GM23338 (cell line): ENCODE measurements around the gene ARMC5. TPM values are rescaled to one million over a fixed set of nuclear protein-coding genes. Genes with fewer than 3 reads are reported as not detected.

ENCODE experiments used
- ATAC-seq: fragments of 200-7000 bp; cut with Tn5 transposase; 3 replicates; pipeline ENCODE4 v1.9.1; 2020
- DNase-seq: peaks from one replicate; pipeline ENCODE4 v3.0.0-alpha.2; 2015; ENCODE audit warnings: low spot score
- H2AFZ ChIP-seq: fragments of 200-600 bp; sonication (generic); 2 replicates; pipeline ENCODE4 v1.8.0; 2016; ENCODE audit warnings: antibody characterized with exemption, mild to moderate bottlenecking, moderate library complexity
- H3F3A ChIP-seq: fragments of 200-600 bp; sonication (generic); replicated peaks from 2 replicates; pipeline ENCODE4 v1.8.0; 2017; ENCODE audit warnings: antibody characterized with exemption, mixed run types, low read depth
- H3K27ac ChIP-seq: fragments of 200-600 bp; sonication (generic); 2 replicates; pipeline ENCODE4 v1.6.1; 2016; ENCODE audit warnings: low read depth
- H3K27me3 ChIP-seq: fragments of 200-600 bp; sonication (generic); 2 replicates; pipeline ENCODE4 v1.8.0; 2016; ENCODE audit warnings: mild to moderate bottlenecking, mixed run types, moderate library complexity; ENCODE audit not compliant: insufficient read depth
- H3K36me3 ChIP-seq: fragments of 200-600 bp; sonication (generic); 2 replicates; pipeline ENCODE4 v1.8.0; 2016; ENCODE audit warnings: mild to moderate bottlenecking; ENCODE audit not compliant: insufficient read depth
- H3K4me1 ChIP-seq: fragments of 200-600 bp; sonication (generic); 2 replicates; pipeline ENCODE4 v1.8.0; 2016; ENCODE audit warnings: mild to moderate bottlenecking, moderate library complexity; ENCODE audit not compliant: insufficient read depth
- H3K4me2 ChIP-seq: fragments of 200-600 bp; sonication (generic); 2 replicates; pipeline ENCODE4 v1.7.1; 2017; ENCODE audit warnings: mixed run types
- H3K4me3 ChIP-seq: fragments of 200-600 bp; sonication (generic); 2 replicates; pipeline ENCODE4 v1.6.1; 2016; ENCODE audit warnings: mixed run types
- H3K79me2 ChIP-seq: fragments of 200-600 bp; sonication (generic); replicated peaks from 2 replicates; pipeline ENCODE4 v1.8.0; 2017; ENCODE audit warnings: mild to moderate bottlenecking; ENCODE audit not compliant: insufficient read depth
- H3K9me2 ChIP-seq: fragments of 200-600 bp; sonication (generic); 2 replicates; pipeline ENCODE4 v1.8.0; 2017; ENCODE audit not compliant: insufficient read depth
- H4K20me1 ChIP-seq: fragments of 200-600 bp; sonication (generic); replicated peaks from 2 replicates; pipeline ENCODE4 v1.8.0; 2017; ENCODE audit warnings: mild to moderate bottlenecking; ENCODE audit not compliant: insufficient read depth
- H3K27ac Mint-ChIP-seq: 2 replicates; pipeline ENCODE4 v1.8.0; 2020; ENCODE audit warnings: inconsistent platforms, mild to moderate bottlenecking, moderate library complexity, mixed read lengths
- H3K27me3 Mint-ChIP-seq: 3 replicates; pipeline ENCODE4 v1.8.0; 2022; ENCODE audit warnings: low read depth, mild to moderate bottlenecking, moderate library complexity, mixed read lengths, inconsistent platforms; ENCODE audit not compliant: insufficient read depth, poor library complexity
- H3K36me3 Mint-ChIP-seq: 3 replicates; pipeline ENCODE4 v1.8.0; 2021; ENCODE audit warnings: low read depth, mild to moderate bottlenecking, inconsistent platforms, moderate library complexity, mixed read lengths
- H3K4me1 Mint-ChIP-seq: 3 replicates; pipeline ENCODE4 v1.8.0; 2020; ENCODE audit warnings: mild to moderate bottlenecking, inconsistent platforms, mixed read lengths
- H3K4me3 Mint-ChIP-seq: 3 replicates; pipeline ENCODE4 v1.8.0; 2021; ENCODE audit warnings: moderate library complexity, mild to moderate bottlenecking, inconsistent platforms, mixed read lengths
- H3K9me3 Mint-ChIP-seq: 3 replicates; pipeline ENCODE4 v1.8.0; 2020; ENCODE audit warnings: moderate library complexity, mild to moderate bottlenecking, inconsistent platforms, mixed read lengths
- CREB1 ChIP-seq: fragments of 250-450 bp; sonication (Bioruptor Pico); IDR thresholded peaks from 2 replicates; pipeline ENCODE4 v1.5.0; 2020; ENCODE audit warnings: low read depth, mild to moderate bottlenecking, moderate library complexity
- EZH2 ChIP-seq: fragments of 200-600 bp; sonication (generic); IDR thresholded peaks from one replicate; pipeline ENCODE4 v1.8.0; 2017; ENCODE audit warnings: antibody characterized with exemption, mild to moderate bottlenecking, low read depth; ENCODE audit not compliant: unreplicated experiment
- NANOG ChIP-seq: IDR thresholded peaks from 2 replicates; pipeline ENCODE4 v1.6.1; 2016; ENCODE audit warnings: antibody characterized with exemption, borderline replicate concordance
- POLR2AphosphoS5 ChIP-seq: IDR thresholded peaks from 2 replicates; pipeline ENCODE4 v1.6.1; 2016; ENCODE audit warnings: antibody characterized with exemption, low read depth
- STAT1 ChIP-seq: IDR thresholded peaks from one replicate; pipeline ENCODE4 v1.6.1; 2016; ENCODE audit warnings: antibody characterized with exemption; ENCODE audit not compliant: unreplicated experiment
- ZNF114 ChIP-seq: fragments of 250-450 bp; sonication (Bioruptor Pico); IDR thresholded peaks from 2 replicates; pipeline ENCODE4 v1.5.0; 2020; ENCODE audit warnings: mild to moderate bottlenecking, moderate library complexity
- ZNF331 ChIP-seq: fragments of 250-450 bp; sonication (Bioruptor Pico); IDR thresholded peaks from 2 replicates; pipeline ENCODE4 v1.5.0; 2020; ENCODE audit warnings: low read depth, mild to moderate bottlenecking, moderate library complexity
- polyA plus RNA-seq: library from polyadenylated mRNA; unstranded; fragments of >200 nt; fragmentation: Nextera tagmentation; extraction: Ambion mirVana; gene quantifications from 2 replicates; pipeline ENCODE4 v1.2.1, GENCODE V29; 2016
- total RNA-seq: library from RNA; depleted of rRNA; stranded (reverse); fragments of >200 nt; shearing (Covaris generic); gene quantifications from 2 replicates; pipeline ENCODE4 v1.2.3, GENCODE V29; 2014
- TF ChIP-seq, protein P1 (sequence below): IDR thresholded peaks from one replicate; pipeline ENCODE4 v1.6.1; 2018; ENCODE audit warnings: antibody characterized with exemption; ENCODE audit not compliant: unreplicated experiment
- TF ChIP-seq, protein P2 (sequence below), 2 experiments: fragments of 200-600 bp in 1 of 2; sonication (generic) in 1 of 2; conservative IDR thresholded peaks; 2 replicates each; pipeline versions ENCODE4 v1.5.1 to v1.6.1; 2016 to 2017; ENCODE audit warnings: antibody characterized with exemption in 2 of 2, low read depth in 2 of 2, mild to moderate bottlenecking in 2 of 2, moderate library complexity in 1 of 2

Gene ARMC5
- total and polyA plus RNA-seq, 2 experiments from 2014 or later: 5.9 to 11.3 TPM

DNA sequence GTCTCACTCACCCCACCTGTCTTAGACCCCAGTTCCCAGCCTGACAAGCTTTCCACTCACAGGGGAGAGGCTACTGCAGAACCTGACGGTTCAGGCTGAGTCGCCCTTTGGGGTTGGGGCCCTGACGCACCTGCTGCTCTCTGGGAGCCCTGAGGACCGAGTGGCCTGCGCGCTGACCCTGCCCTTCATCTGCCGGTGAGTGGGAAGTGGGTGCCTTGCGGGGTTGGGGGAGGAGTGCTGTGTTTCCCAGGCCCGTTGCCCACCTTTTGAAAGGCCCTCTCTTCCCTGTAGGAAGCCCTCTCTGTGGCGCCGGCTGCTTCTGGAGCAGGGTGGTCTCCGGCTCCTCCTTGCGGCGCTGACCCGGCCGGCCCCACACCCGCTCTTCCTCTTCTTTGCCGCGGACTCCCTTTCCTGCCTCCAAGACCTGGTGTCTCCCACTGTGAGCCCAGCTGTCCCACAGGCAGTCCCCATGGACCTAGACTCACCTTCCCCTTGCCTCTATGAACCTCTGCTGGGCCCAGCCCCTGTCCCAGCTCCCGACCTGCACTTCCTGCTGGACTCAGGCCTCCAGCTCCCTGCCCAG is 6.6 kb downstream of the ARMC5 start:
- no peaks in the 10 kb centered on the region for H3F3A ChIP-seq
- no peaks in the 10 kb centered on the region; the same call in 2 of the 3 replicates for H3K9me3 Mint-ChIP-seq
- H3K4me1 Mint-ChIP-seq: no peaks in the 10 kb centered on the region; the same call in 2 of the 3 replicates
- H3K4me1 ChIP-seq: no peaks in the 10 kb centered on the region
- no peak overlapping the region for H3K4me2 ChIP-seq
- no peaks in the 10 kb centered on the region for H3K9me2 ChIP-seq
- peaks cover 29% of the 10 kb centered on the region for H3K36me3 Mint-ChIP-seq
- TF ChIP-seq EZH2 (no peak), POLR2AphosphoS5 (no peak), STAT1 (no peak), CREB1 (CRISPR knock-in tag) (no peak)
- TF ChIP-seq, protein P1, sequence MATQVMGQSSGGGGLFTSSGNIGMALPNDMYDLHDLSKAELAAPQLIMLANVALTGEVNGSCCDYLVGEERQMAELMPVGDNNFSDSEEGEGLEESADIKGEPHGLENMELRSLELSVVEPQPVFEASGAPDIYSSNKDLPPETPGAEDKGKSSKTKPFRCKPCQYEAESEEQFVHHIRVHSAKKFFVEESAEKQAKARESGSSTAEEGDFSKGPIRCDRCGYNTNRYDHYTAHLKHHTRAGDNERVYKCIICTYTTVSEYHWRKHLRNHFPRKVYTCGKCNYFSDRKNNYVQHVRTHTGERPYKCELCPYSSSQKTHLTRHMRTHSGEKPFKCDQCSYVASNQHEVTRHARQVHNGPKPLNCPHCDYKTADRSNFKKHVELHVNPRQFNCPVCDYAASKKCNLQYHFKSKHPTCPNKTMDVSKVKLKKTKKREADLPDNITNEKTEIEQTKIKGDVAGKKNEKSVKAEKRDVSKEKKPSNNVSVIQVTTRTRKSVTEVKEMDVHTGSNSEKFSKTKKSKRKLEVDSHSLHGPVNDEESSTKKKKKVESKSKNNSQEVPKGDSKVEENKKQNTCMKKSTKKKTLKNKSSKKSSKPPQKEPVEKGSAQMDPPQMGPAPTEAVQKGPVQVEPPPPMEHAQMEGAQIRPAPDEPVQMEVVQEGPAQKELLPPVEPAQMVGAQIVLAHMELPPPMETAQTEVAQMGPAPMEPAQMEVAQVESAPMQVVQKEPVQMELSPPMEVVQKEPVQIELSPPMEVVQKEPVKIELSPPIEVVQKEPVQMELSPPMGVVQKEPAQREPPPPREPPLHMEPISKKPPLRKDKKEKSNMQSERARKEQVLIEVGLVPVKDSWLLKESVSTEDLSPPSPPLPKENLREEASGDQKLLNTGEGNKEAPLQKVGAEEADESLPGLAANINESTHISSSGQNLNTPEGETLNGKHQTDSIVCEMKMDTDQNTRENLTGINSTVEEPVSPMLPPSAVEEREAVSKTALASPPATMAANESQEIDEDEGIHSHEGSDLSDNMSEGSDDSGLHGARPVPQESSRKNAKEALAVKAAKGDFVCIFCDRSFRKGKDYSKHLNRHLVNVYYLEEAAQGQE: no peak
- TF ChIP-seq, protein P2, sequence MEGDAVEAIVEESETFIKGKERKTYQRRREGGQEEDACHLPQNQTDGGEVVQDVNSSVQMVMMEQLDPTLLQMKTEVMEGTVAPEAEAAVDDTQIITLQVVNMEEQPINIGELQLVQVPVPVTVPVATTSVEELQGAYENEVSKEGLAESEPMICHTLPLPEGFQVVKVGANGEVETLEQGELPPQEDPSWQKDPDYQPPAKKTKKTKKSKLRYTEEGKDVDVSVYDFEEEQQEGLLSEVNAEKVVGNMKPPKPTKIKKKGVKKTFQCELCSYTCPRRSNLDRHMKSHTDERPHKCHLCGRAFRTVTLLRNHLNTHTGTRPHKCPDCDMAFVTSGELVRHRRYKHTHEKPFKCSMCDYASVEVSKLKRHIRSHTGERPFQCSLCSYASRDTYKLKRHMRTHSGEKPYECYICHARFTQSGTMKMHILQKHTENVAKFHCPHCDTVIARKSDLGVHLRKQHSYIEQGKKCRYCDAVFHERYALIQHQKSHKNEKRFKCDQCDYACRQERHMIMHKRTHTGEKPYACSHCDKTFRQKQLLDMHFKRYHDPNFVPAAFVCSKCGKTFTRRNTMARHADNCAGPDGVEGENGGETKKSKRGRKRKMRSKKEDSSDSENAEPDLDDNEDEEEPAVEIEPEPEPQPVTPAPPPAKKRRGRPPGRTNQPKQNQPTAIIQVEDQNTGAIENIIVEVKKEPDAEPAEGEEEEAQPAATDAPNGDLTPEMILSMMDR (conservative IDR thresholded peaks at IDR 0.05; ENCODE audit: low read depth in 2 of 2): no peak
- ATAC-seq: no peak
- no peaks in the 10 kb centered on the region; the same call in 1 of the 2 replicates for H4K20me1 ChIP-seq
- 0 out of 2 replicates have a peak overlapping the region, but pooled peaks have one; percentile 40 for H3K27ac Mint-ChIP-seq
- no peak overlapping the region for H2AFZ ChIP-seq
- no peaks in the 10 kb centered on the region; the same call in 1 of the 2 replicates for H3K36me3 ChIP-seq
- no peak overlapping the region for H3K4me3 Mint-ChIP-seq
- H3K27me3 Mint-ChIP-seq: peaks cover 5% of the 10 kb centered on the region
- H3K27ac ChIP-seq: no peak overlapping the region
- H3K4me3 ChIP-seq: no peak overlapping the region
- H3K79me2 ChIP-seq: no peaks in the 10 kb centered on the region
- peaks cover 5% of the 10 kb centered on the region; the same call in 1 of the 2 replicates for H3K27me3 ChIP-seq
- DNase-seq: no peak

DNA sequence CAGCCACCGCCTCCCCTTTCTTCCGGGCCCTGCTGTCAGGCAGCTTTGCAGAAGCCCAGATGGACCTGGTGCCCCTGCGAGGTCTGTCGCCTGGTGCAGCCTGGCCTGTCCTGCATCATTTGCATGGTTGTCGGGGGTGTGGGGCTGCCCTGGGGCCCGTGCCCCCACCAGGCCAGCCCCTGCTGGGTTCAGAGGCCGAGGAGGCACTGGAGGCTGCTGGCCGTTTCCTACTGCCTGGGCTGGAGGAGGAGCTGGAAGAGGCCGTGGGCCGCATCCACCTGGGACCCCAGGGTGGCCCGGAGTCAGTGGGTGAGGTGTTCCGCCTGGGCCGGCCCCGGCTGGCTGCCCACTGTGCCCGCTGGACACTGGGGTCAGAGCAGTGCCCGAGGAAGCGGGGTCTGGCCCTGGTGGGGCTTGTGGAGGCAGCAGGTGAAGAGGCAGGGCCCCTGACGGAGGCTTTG is 7.1 kb downstream of the ARMC5 start:
- no peak overlapping the region for H2AFZ ChIP-seq
- no peak overlapping the region for H3K4me2 ChIP-seq
- peaks cover 5% of the 10 kb centered on the region; the same call in 1 of the 2 replicates for H3K4me1 ChIP-seq
- Mint-ChIP-seq H3K36me3 (peaks cover 29% of the 10 kb centered on the region), H3K27me3 (peaks cover 7% of the 10 kb centered on the region), H3K4me3 (no peak overlapping the region), H3K9me3 (no peaks in the 10 kb centered on the region; the same call in 2 of the 3 replicates), H3K4me1 (peaks cover 4% of the 10 kb centered on the region), H3K27ac (no peak overlapping the region)
- DNase-seq (no peak), ATAC-seq (no peak)
- H3K27me3 ChIP-seq: peaks cover 10% of the 10 kb centered on the region
- no peaks in the 10 kb centered on the region; the same call in 1 of the 2 replicates for H3K36me3 ChIP-seq
- no peaks in the 10 kb centered on the region for H3K79me2 ChIP-seq
- H3K27ac ChIP-seq: no peak overlapping the region
- H3F3A ChIP-seq: no peaks in the 10 kb centered on the region
- no peak overlapping the region for H3K4me3 ChIP-seq
- no peaks in the 10 kb centered on the region for H3K9me2 ChIP-seq
- H4K20me1 ChIP-seq: no peaks in the 10 kb centered on the region; the same call in 1 of the 2 replicates
- TF ChIP-seq NANOG (no peak), ZNF114 (CRISPR knock-in tag) (no peak), ZNF331 (CRISPR knock-in tag) (no peak)
- TF ChIP-seq, protein P1: no peak
